SW480 (cell line): ENCODE measurements around the gene KANK2.
A peak's percentile ranks its signal among the peaks of the same experiment; 100 is the strongest.

Experiments used
- DNase-seq: peaks from one replicate; pipeline ENCODE4 v3.0.0-alpha.2; 2016; ENCODE audit warnings: low spot score

KANK2 gene

DNA sequence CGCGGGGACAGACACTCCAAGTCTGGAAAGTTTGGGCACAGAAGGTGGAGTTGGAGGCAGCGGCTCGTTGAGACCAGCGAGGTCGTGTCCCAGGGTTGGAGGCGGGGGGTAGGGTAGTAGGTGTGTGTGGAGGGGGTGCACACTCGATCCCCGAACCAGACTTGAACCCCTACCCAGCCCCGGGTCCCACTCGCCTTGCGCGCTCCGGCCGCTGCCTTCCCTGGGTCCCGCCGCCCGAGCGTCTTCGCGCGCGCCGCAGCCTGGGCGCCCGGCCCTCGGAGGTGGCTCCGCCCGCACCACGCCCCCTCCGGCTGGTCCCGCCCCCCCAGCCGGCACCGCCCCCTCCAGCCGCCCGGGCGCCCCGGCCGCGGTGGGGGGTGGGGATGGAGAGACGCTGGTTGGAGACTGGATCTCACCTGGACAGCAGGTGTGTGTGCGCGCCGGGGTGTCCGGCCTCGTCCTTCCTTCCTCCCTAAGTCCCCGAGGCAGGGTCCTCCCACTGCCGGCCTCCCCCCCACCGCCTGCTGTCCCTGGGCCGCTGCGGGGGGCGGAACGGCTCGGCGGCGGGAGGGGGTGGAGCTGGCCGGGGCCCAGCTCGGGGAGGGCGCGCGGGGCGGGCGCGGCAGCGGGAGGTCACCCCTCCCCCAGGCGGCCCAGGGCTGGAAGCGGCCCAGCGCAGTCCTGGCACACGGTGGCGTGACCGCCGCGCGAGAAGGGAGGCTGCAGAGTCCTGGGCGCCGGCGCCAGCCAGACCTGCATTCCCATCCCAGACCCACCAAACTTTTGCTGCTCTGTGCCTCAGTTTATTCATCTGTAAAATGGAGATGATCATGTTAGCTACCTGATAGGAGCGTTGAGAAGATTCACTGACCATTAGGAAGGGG lies at the start of gene KANK2:
Gene KANK2, minus strand, starts transcription at position 255 of the 884 bp plus-strand sequence. CDS start 3,034 bp downstream, outside the sequence.
- peak; percentile 90 for DNase-seq

DNA sequence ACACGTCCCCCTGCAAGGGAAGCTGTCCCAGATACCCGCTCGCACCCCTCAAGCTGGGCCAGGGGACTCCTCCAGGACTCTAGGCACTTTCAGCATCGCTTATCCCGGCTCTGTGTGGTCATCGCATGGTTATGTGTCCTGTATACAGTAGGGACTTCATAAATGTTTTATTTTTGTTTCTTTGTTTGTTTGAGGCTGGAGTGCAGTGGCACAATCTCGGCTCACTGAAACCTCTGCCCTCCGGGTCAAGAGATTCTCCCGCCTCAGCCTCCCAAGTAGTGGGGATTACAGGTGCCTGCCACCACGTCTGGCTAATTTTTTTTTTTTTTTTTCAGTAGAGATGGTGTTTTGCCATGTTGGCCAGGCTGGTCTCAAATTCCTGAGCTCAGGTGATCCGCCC lies 49.6 kb upstream of the KANK2 start:
- no peak for DNase-seq

DNA sequence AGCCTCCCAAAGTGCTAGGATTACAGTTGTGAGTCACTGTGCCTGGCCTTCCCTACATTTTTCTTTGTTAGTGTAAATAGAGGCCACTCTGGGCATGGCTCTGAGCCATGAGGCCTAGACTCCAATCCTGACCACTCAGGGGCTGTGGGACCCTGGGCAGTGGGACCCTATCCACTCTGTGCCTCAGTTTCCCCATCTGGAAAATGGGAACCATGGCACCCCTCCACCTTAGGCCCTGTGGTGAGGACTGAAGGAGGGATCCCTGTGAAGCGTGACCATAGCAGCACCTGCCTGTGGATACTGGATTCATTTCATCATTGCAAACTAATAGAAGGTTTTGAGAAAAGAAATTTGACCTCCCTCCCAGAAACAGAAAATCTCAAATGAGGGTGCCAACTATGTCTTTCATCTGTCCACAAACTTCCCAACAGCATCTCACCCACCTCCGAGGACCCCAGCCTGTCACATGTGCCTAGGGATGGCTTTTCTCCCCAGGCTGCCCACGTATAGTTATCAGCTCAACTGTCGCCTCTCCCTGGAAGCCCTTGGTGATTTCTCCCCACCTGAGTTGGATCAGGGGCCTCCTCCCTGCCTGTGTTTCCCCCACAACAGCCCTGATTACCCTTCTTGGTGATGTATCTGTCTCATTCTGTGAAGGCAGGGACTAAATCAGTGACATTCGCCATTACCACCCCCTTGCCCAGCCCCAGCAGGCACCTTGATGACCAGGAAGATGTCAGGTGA lies 47.7 kb upstream of the KANK2 start:
- no peak for DNase-seq

DNA sequence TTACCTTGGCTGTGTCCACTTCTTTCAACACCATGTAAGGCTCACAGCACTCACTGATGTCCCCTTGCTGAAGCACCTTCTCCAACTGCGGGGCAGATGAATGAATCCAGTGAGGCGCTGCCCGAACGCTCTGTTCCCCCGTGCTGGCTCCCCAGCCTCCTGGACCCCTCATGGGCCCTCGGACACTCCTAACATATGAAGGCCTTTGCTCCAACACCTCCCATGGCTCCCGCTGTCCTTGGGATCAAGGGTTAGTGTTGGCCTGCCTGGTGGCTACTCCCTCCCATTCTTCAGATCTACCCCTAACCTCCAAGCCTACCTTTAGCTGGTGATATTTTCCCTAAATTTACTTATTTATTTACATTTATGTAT lies 46.4 kb upstream of the KANK2 start:
- DNase-seq: no peak

DNA sequence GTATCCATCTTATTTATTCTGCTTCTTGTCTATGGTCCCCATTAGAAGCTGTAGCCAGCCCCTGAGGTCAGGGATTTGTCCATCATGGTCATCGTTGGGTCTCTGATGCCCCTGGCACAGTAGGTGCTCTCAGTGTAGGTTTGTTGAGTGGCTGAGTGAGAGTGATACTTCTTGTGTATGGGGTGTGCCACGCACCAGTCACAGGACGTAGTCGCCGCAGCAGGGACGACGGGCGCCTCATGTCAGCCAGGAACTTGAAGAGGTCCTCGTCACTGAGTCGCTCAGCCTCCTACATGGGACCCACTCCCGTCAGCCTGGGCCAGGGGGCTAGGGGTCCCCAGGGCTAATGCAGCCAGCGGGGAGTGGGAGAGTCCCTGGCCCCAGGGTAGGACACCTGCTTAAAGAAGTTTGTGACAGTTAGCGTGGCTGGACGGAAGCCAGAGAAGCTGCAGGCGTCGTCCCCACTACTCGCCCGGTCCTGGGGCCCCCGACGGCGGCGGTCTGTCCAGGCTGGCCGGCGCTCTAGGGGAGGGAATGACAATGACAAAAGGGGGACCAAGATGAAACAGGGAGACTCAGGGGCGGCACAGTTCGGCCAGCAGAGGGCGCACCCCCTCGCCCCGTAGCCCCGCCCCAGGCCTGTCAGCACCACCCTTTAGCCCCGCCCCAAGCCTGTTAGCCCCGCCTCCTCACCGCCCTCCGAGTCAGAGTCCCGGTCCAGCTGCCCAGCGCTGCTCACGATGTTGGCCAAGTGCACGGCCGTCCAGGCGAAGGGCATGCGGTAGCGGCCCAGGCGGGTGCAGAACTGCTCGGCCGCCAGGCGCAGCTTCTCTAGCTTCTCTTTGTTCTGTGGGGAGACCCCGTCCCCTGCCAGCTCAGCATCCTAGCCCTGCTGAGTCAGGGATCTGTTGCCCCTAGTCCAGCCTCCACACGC lies 45.8 kb upstream of the KANK2 start:
- peak; percentile 64 for DNase-seq

DNA sequence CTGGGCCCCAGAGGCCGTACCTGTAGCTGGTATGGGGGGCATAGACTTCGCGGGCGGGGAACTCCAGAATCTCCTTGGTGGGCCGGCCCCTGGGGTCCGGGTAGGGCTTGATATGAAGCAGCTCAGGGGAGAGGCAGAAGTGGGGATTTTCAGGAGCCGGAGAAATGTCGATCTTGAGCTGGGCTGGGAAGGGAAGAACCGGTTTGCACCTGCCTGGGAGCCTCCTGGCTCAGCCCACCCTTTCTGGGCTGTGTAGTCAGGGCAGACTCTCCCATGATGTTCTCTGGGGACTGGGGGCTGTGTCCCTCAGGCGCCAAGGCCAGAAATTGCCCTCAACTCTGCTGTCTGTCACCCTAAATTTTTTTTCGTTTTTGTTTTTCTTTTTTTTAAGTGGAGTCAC lies 44.7 kb upstream of the KANK2 start:
- DNase-seq: no peak

DNA sequence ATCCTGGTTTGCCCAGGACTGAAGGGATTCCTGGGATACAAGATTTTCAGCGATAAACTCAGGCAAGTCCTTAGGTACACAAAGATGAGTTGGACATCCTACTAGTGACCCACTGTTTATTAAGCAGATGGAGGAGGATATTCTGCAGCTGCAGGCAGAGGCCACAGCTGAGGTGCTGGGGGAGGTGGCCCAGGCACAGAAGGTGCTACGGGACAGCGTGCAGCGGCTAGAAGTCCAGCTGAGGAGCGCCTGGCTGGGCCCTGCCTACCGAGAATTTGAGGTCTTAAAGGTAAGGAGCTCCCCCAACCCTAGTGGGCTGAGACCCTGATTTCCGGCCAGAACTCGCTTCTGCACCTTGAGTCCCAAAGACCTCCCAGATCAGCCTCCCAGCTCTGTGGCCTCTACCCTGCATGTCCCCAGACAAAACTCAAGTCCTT lies 42.7 kb upstream of the KANK2 start:
- no peak for DNase-seq

DNA sequence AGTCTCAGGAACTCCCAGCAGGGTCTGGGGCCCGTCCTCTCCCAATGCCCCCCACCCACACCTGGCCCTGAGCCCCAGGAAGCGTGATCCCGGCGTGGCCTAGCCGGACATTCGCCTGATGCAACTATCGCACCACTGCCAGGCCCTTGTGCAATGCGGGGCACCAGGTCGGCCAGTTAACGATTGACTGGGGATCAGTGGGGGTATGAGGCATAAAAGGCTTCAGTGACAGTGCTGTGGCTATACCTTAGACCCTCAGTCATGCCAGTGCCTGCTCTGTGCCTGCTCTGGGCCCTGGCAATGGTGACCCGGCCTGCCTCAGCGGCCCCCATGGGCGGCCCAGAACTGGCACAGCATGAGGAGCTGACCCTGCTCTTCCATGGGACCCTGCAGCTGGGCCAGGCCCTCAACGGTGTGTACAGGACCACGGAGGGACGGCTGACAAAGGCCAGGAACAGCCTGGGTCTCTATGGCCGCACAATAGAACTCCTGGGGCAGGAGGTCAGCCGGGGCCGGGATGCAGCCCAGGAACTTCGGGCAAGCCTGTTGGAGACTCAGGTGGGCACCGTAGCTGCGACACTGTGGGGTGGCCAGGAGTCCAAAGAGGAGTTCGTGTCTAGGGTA lies 42.1 kb upstream of the KANK2 start, which contains the start of gene ANGPTL8:
Gene ANGPTL8, plus strand, starts transcription at position 243 of the 624 bp plus-strand sequence. Its CDS starts 19 bp downstream, at position 262.
- DNase-seq: no peak

DNA sequence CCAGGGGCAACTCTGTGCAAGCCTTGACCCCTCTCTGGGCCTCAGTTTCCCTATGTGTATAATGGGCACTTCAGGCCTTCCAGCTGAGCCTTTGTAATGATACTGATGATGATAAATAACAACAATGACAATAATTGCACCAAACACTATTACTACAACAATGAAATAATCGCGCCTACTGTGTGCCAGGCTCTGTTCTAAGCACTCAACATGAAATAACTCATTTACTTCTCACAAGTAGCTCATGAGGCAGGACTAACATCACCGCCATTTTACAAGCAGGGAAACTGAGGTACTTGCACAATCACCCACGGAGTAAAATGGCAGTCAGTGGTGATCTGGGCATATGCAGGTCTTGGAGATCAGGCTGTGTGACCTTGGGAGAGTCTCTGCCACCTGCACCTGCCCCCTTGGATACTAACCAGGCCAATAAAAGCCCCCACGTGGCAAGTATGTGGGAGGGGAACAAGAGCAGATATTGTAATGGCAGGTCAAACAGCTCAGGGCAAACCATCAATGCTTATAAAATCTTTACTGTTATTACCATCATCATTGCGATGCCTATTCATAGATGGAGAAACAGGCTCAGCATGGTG lies 41.5 kb upstream of the KANK2 start:
- no peak for DNase-seq

DNA sequence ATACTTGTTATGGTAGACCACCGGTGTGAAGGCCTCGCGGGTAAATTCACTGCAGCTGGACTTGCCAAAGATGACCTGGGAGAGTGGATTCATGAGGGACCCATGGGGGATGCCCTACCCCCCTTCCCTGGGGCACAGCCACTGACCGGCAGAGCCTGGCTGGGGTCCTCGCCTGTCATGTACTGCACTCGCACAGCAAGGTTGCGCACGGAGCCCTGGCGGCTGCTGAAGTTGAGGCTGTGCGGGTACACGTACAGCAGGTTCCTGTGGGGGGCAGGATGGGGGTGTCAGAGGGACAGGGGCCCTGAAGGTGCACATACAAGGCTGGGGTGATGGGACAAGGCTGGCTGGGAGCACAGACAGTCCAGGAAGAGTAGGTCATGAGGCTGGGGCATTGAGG lies 40.7 kb upstream of the KANK2 start:
- DNase-seq: no peak

DNA sequence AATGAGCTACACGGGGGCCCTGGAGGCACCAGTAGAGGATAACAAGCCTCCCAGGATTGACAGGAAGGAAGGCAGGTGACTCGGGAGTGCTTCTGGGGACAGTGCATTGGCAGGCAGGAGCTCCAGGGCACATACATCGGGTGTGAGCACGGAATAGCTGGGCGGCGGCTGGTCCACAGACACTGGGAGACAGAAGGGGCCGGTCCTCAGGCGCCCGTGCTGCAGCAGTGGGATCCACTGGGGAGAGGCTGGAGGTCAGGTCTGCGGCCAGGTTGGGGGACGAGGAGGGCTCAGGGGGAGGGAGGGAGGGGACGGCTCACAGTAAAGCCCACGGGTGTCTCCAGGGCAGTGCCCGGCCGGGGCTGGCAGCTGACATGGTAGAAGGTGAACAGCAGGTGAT lies 40.0 kb upstream of the KANK2 start:
- no peak for DNase-seq

DNA sequence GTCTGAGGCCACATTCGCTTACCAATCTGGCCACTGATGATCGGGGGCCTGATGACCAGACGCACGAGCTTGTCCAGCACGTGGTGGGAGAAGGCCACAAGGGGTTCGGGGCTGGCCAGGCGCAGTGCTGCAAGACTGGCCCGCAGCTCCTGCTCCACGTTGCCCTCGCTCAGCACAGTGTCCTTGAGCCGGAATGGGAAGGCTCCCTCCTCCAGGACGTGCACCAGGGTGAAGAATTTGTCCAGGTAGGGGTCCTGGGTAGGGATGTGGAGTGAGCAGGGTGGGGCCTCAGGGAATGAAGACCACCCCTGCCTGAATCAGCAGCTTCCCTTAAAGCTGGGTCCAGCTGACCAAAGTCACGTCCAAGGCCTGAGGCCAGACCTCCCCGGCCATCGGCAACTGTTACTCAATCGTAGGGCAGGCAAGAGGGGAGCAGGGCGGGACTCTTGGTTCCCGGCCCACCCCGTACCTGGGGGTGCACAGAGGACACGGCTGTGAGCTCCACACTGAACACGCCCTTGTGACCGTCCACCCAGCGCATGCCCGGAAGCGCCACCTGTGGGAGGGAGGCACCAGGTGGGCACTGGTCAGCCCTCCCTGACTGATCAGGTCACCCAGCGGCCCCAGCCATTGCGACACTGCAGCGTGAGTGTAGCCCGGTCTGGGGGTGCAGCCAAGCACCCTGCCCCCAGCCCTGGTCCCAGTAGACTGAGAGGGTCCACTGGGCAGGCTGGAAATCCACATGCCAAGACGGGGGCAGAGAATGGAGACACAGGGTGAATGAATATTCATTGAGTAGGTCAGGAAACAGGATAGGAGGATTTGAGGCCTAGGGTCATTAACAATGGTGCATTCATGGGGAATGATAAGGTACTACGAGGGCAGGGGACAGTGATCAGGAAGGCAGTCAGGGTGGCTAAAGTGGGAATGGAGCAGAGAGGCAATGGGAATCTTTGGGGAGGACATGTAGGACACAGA lies 39.3 kb upstream of the KANK2 start:
- no peak for DNase-seq

DNA sequence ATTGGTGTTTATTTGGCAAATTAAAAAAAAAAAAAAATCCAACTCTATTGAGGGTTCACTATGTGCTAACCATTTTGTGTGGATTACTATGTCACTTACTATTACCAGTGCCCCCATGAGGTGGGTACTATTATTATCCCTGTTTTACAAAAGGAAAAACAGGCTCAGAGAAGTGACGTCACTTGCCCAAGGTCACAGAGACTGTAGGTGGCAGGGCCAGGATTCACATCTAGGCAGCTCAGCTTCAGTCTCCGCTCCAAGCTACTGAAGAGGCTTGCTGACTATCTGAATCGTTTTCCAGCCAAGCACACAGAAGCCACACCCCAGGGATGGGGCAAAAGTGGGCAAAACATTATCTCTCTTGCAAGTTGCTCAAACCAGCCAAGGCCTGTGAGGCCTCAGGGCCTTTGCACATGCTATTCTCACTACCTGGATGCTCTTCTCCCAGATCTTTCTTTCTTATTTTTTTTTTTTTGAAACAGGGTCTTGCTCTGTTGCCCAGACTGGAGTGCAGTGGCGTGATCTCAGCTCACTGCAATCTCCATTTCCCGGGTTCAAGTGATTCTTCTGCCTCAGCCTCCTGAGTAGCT lies 37.2 kb upstream of the KANK2 start:
- DNase-seq: no peak

DNA sequence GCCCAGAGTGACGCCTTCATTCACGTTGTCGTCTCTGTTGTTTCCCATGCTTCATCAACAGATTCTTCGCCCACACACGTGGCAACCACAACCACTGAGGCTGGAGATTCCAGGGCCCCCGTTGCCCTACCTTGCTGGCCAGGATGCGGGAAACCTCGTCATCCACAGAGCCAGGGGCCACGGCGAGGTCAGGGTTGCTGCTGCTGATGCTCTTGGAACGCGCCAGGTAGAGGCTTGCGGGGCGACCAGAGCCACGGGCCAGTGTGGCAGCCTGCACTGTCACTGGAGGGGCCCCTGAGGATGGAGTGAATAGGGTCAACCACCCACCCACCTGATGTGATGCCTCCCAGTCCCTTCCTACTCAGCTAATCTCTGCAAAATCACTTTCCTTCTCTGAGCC lies 35.7 kb upstream of the KANK2 start:
- DNase-seq: no peak

DNA sequence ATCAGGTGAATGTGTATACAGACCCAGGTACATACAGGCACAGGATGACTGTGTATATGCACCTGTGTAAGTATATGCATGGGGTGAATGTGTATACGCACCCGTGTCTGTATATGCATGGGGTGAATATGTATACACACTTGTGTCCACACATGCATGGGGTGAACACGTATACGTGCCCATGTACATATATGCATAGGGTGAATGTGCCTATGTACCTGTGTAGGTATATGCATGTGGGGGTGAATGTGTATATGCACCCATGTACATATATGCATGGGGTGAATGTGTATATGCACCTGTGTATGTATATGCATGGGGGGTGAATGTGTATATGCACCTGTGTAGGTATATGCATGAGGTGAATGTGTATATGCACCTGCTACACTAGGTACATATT lies 35.2 kb upstream of the KANK2 start:
- no peak for DNase-seq

DNA sequence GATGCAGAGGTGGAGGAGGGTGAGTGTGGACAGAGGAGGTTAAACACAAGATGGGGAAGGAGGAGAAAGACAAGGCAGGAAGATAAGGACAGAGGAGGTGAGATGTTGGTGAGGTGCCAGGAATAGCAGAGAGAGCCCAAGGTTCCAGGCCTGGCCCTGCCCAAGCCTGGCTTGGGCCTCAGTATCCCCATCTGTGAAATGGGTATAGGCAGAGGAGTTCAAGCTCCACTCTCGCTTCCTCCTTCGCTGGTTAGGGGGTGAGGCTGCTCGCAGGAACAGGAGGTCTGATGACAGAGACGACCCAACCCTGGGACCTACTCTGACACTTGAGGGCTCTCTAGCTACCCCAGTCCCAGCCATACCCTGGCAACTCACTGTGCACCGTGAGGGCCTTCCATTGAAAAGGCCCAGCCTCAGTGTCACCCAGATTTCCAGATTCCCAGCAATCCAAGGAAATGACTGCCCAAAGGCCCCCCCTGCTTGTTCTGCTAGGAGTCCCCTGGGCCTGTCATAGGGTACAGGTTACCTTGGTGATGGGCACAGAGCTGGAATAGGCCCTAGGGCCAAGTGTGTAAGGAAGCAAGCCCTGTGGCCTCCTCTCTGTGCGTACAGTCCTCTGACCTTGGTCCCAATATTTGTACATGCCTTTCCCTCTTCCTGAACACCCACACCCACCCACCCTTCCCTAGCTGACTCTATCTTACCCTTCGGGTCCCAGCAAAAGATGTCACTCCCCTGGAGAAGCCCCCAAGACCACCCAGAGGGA lies 33.5 kb upstream of the KANK2 start:
- no peak for DNase-seq

DNA sequence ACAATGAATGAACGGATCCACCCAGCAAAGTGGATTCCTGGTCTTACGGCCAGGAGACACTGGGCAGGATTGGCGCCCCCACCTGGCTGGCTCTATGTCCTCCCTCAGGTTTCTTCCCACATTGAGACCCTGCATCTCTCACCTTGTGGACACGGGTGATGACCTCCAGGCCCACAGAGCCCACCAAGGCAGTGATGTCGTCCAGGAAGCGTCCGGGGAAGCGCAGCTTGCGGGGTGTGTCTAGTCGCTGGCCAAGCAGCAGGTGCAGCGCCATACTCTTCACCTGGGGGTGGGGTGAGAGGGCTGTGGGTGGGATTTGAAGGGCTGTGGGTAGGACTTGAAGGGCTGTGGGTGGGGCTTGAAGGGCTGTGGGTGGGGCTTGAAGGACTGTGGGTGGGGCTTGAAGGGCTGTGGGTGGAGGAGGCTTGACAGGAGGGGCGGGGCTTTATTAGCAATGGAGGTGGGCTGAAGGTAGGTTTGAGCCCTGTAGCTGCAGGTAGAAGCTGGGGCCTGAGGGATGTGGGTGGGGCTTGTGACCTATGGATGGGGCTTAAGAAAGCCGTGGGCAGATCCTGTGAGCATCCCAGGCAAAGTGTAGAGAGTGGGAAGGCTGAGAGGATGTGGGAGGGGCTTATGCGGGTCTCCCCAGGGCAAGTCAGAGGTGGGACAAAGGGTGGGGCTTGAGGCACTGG lies 30.0 kb upstream of the KANK2 start:
- DNase-seq: peak; percentile 38

DNA sequence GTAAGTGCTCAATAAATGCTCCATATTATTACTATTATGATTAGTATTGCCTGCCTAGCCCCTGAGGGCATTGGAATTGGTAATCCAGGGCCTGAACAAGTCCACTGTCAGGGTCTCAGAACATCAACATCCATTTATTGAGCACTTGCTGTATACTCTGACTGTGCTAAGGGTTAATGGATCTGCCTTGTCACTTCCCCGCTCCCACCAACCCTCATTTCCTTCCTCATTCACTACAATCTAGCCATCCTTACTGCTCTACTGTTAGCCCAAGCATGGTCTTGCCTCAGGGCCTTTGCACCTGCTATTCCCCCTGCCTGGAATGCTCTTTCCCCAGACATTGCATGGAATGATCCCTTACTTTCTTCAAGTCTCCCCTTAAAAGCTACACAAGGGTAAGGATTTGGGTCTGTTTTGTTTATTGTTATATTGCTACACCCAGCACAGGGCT lies 29.4 kb upstream of the KANK2 start:
- DNase-seq: no peak
